Measurements from ENCODE around the gene HSD17B14. TPM values are rescaled to one million over a fixed set of nuclear protein-coding genes. Genes with fewer than 3 reads are reported as not detected.

HSD17B14 gene
- total and polyA plus RNA-seq, 2 of the 13 experiments (the other 11 are each of a cell fraction or from before 2014, with no cell fraction given), result 0.58 to 1.2 TPM

DNA sequence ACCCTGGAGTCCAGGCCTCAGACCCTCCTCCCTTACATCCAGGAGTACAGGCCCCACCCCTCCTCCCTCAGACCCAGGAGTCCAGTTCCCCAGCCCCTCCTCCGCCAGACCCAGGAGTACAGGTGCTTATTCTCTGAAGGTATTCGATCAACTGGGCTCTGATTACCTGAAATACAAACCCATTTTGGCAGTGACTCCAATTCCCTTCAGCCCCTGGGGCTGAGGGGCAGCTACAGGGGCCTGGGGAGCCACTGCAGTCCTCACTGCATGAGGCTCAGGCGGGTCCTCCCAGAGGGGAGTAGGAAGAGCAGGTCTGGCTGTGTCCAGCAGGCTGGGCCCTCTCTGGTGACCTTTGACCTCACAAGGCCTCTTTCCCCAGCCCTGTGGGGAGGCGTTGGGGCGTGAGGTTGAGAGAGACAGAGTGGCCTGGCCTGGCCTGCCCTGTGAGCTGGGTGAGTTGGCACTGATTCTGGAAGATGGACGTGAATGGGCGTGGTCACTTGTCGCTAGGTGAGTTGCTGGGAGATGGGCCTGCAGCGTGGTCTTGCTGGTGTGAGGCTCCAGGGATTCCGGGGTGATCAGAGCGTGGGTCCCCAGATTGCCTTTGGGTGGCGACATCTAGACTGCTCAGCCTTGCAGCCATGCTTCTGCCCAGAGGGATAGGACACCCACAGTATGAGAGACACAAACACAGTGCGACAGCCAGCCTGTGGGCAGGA lies 28.5 kb downstream of the HSD17B14 start (continued):
- TF ChIP-seq PRMT3 (CRISPR knock-in tag; IDR thresholded peaks at IDR 0.05; ENCODE audit: borderline replicate concordance, low read depth) (no peak), ZSCAN30 (CRISPR knock-in tag; IDR thresholded peaks at IDR 0.05) (no peak), ZNF230 (CRISPR knock-in tag; IDR thresholded peaks at IDR 0.05) (peak; percentile 68; the same call in 1 of the 2 replicates), REXO4 (CRISPR knock-in tag; IDR thresholded peaks at IDR 0.05; ENCODE audit: borderline replicate concordance) (peak; percentile 57; the same call in 1 of the 2 replicates), ZNF251 (CRISPR knock-in tag; IDR thresholded peaks at IDR 0.05) (no peak), ISL2 (CRISPR knock-in tag; IDR thresholded peaks at IDR 0.05) (no peak), ZBTB40 (IDR thresholded peaks at IDR 0.05) (no peak), ZBTB40 (CRISPR knock-in tag; IDR thresholded peaks at IDR 0.05) (no peak), ZNF670 (CRISPR knock-in tag; IDR thresholded peaks at IDR 0.05; ENCODE audit: borderline replicate concordance) (peak; percentile 92), ZFAT (CRISPR knock-in tag; conservative IDR thresholded peaks at IDR 0.05) (no peak), ZNF225 (CRISPR knock-in tag; IDR thresholded peaks at IDR 0.05) (no peak), EHMT2 (IDR thresholded peaks at IDR 0.05; ENCODE audit: borderline replicate concordance, low read depth, low read length) (no peak), ZNF788 (CRISPR knock-in tag; IDR thresholded peaks at IDR 0.05; ENCODE audit: borderline replicate concordance) (peak; percentile 24; the same call in 1 of the 2 replicates), ZNF501 (CRISPR knock-in tag; IDR thresholded peaks at IDR 0.05) (no peak), ZNF710 (CRISPR knock-in tag; IDR thresholded peaks at IDR 0.05; ENCODE audit: borderline replicate concordance) (0 out of 2 replicates have a peak, but pooled peaks have one; percentile 34), ZBTB7A (CRISPR knock-in tag; IDR thresholded peaks at IDR 0.05) (no peak)
- TF ChIP-seq, protein P1, sequence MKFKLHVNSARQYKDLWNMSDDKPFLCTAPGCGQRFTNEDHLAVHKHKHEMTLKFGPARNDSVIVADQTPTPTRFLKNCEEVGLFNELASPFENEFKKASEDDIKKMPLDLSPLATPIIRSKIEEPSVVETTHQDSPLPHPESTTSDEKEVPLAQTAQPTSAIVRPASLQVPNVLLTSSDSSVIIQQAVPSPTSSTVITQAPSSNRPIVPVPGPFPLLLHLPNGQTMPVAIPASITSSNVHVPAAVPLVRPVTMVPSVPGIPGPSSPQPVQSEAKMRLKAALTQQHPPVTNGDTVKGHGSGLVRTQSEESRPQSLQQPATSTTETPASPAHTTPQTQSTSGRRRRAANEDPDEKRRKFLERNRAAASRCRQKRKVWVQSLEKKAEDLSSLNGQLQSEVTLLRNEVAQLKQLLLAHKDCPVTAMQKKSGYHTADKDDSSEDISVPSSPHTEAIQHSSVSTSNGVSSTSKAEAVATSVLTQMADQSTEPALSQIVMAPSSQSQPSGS (CRISPR knock-in tag; IDR thresholded peaks at IDR 0.05), result no peak

Data from HepG2 (cell line).